ENCODE measurements around the gene AKAP11.

AKAP11 gene

GRCh38 chr13:42259515-42259914 lies 12.4 kb upstream of the AKAP11 start:
- no peak for DNase-seq (ENCODE audit: low read depth)
- H3K4me3 ChIP-seq (ENCODE audit: low read depth, low read length): no peak overlapping the region
- no peak for TF ChIP-seq CTCF (conservative IDR thresholded peaks at IDR 0.05; ENCODE audit: low read depth, low read length)

GRCh38 chr13:42260903-42261654 lies 10.9 kb upstream of the AKAP11 start:
- no peak overlapping the region for H3K4me3 ChIP-seq (ENCODE audit: low read depth, low read length)
- DNase-seq (ENCODE audit: low read depth): no peak
- no peak for TF ChIP-seq CTCF (conservative IDR thresholded peaks at IDR 0.05; ENCODE audit: low read depth, low read length)

GRCh38 chr13:42266473-42266872 lies 5.5 kb upstream of the AKAP11 start:
- H3K4me3 ChIP-seq (ENCODE audit: low read depth, low read length): no peak overlapping the region
- no peak for TF ChIP-seq CTCF (conservative IDR thresholded peaks at IDR 0.05; ENCODE audit: low read depth, low read length)
- peak; percentile 84 for DNase-seq (ENCODE audit: low read depth)

GRCh38 chr13:42270160-42270856 lies 1.6 kb upstream of the AKAP11 start:
- H3K4me3 ChIP-seq (ENCODE audit: low read depth, low read length): no peak overlapping the region
- TF ChIP-seq CTCF (conservative IDR thresholded peaks at IDR 0.05; ENCODE audit: low read depth, low read length): no peak
- DNase-seq (ENCODE audit: low read depth): no peak

- TF ChIP-seq CTCF (conservative IDR thresholded peaks at IDR 0.05; ENCODE audit: low read depth, low read length): no peak
- peak overlapping the region; percentile 84 for H3K4me3 ChIP-seq (ENCODE audit: low read depth, low read length)
- no peak for DNase-seq (ENCODE audit: low read depth)
Measured at GRCh38 chr13:42270857-42271215, 1.1 kb upstream of the AKAP11 start.

- no peak for TF ChIP-seq CTCF (conservative IDR thresholded peaks at IDR 0.05; ENCODE audit: low read depth, low read length)
- H3K4me3 ChIP-seq (ENCODE audit: low read depth, low read length): peak overlapping the region; percentile 84
- DNase-seq (ENCODE audit: low read depth): peak; percentile 100
Measured at GRCh38 chr13:42271337-42272114, 426 bp upstream of the AKAP11 start.

Data from choroid plexus epithelial cell (primary cell).